Skeletal muscle tissue (tissue), 4 donors: ENCODE measurements around the gene SAMD13. TPM values are rescaled to one million over a fixed set of nuclear protein-coding genes. Genes with fewer than 3 reads are reported as not detected.

Source experiments
- H3K27ac ChIP-seq: one replicate; pipeline ENCODE4 v1.7.0; 2013; ENCODE audit warnings: mild to moderate bottlenecking, low read depth, low read length, inconsistent platforms
- H3K27me3 ChIP-seq, 3 donors: one replicate each; pipeline ENCODE4 v1.7.0; 2013; ENCODE audit warnings: low read length in 3 of 3; ENCODE audit not compliant: control insufficient read depth in 3 of 3, insufficient read depth in 3 of 3
- H3K36me3 ChIP-seq, 3 donors: one replicate each; pipeline ENCODE4 v1.7.0; 2013; ENCODE audit warnings: low read length in 3 of 3; ENCODE audit not compliant: control insufficient read depth in 3 of 3, insufficient read depth in 3 of 3
- H3K4me1 ChIP-seq, 3 donors: one replicate each; pipeline ENCODE4 v1.7.0; 2013; ENCODE audit warnings: low read length in 3 of 3, mild to moderate bottlenecking in 3 of 3; ENCODE audit not compliant: control insufficient read depth in 3 of 3, insufficient read depth in 3 of 3
- H3K4me3 ChIP-seq, 3 donors: one replicate each; pipeline ENCODE4 v1.7.0; 2013; ENCODE audit warnings: low read length in 3 of 3
- H3K9ac ChIP-seq, 3 donors: one replicate each; pipeline ENCODE4 v1.7.0; 2013; ENCODE audit warnings: low read length in 3 of 3, mild to moderate bottlenecking in 3 of 3, moderate library complexity in 2 of 3, low read depth in 1 of 3
- H3K9me3 ChIP-seq, 3 donors: one replicate each; pipeline ENCODE4 v1.7.0; 2013; ENCODE audit warnings: low read length in 3 of 3; ENCODE audit not compliant: control insufficient read depth in 3 of 3
- total RNA-seq: library from RNA; depleted of rRNA; stranded (reverse); fragments of >200 nt; gene quantifications from one replicate; pipeline ENCODE4 v1.2.3, GENCODE V29; 2014
- donor health status: Osteomylitis.

Gene SAMD13
- total RNA-seq, 1 donor from 2014 or later, result 13.0 TPM

DNA sequence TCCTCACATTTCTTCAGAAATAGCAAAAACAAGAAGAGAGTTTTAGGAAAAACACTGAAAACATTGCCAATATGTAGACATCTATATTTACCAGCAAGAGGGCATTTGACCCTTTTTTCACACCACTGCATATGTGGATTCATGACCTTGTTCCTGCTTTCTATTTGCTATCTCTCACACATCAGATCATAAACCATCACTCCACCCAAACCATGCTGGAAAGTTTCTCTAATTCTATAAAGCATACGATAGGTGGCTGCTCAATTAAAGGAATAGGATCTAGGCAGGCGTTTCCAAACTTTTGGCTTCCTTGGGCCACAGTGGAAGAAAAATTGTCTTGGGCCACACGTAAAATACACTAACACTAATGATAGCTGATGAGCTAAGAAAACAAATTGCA, 35.6 kb upstream of the SAMD13 start:
- Histone ChIP-seq H3K4me3 (no peak overlapping the region), H3K4me1 (no peaks in the 10 kb centered on the region), H3K27ac (no peak overlapping the region), H3K27me3 (no peaks in the 10 kb centered on the region), H3K9ac (no peak overlapping the region), H3K9me3 (no peaks in the 10 kb centered on the region), H3K36me3 (no peaks in the 10 kb centered on the region)

- no peaks in the 10 kb centered on the region for H3K9me3 ChIP-seq
- H3K4me1 ChIP-seq, result no peaks in the 10 kb centered on the region
- H3K27ac ChIP-seq, result no peak overlapping the region
- no peak overlapping the region for H3K9ac ChIP-seq
- H3K4me3 ChIP-seq, result no peak overlapping the region
- H3K27me3 ChIP-seq, result no peaks in the 10 kb centered on the region
- no peaks in the 10 kb centered on the region for H3K36me3 ChIP-seq
Observed at GRCh38 chr1:84266748-84267147, 34.8 kb upstream of the SAMD13 start.

DNA sequence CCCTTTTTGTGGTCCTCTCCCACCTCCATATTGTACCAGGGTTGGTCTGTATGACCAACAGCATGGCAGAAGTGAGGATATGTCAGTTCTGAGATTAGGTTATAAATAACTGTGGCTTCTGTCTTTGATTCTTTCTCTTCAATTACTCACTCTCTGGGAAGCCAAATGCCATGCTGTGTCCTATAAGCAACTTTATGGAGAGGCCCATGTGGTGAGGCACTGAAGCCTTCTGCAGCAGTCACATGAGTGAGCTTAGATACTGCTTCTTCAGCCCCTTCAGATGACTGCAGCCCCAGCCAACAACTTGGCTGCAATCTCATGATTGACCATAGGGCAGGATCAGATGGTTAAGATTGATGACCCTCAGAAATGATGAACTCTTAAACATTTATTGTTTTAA, 34.0 kb upstream of the SAMD13 start:
- H3K4me3 ChIP-seq, result no peak overlapping the region
- no peak overlapping the region for H3K9ac ChIP-seq
- H3K36me3 ChIP-seq, result no peaks in the 10 kb centered on the region
- no peaks in the 10 kb centered on the region for H3K27me3 ChIP-seq
- no peaks in the 10 kb centered on the region for H3K9me3 ChIP-seq
- no peaks in the 10 kb centered on the region for H3K4me1 ChIP-seq
- no peak overlapping the region for H3K27ac ChIP-seq

GRCh38 chr1:84268346-84268745, 33.2 kb upstream of the SAMD13 start:
- no peak overlapping the region for H3K9ac ChIP-seq

GRCh38 chr1:84269306-84269705, 32.2 kb upstream of the SAMD13 start:
- no peaks in the 10 kb centered on the region for H3K9me3 ChIP-seq
- no peaks in the 10 kb centered on the region for H3K4me1 ChIP-seq
- no peak overlapping the region for H3K9ac ChIP-seq
- no peak overlapping the region for H3K27ac ChIP-seq
- H3K4me3 ChIP-seq, result no peak overlapping the region
- H3K36me3 ChIP-seq, result no peaks in the 10 kb centered on the region
- no peaks in the 10 kb centered on the region for H3K27me3 ChIP-seq

More at GRCh38 chr1:84268346-84268745, 33.2 kb upstream of the SAMD13 start:
- Histone ChIP-seq H3K27me3 (no peaks in the 10 kb centered on the region), H3K27ac (no peak overlapping the region), H3K4me1 (no peaks in the 10 kb centered on the region), H3K9me3 (no peaks in the 10 kb centered on the region), H3K4me3 (no peak overlapping the region), H3K36me3 (no peaks in the 10 kb centered on the region)

DNA sequence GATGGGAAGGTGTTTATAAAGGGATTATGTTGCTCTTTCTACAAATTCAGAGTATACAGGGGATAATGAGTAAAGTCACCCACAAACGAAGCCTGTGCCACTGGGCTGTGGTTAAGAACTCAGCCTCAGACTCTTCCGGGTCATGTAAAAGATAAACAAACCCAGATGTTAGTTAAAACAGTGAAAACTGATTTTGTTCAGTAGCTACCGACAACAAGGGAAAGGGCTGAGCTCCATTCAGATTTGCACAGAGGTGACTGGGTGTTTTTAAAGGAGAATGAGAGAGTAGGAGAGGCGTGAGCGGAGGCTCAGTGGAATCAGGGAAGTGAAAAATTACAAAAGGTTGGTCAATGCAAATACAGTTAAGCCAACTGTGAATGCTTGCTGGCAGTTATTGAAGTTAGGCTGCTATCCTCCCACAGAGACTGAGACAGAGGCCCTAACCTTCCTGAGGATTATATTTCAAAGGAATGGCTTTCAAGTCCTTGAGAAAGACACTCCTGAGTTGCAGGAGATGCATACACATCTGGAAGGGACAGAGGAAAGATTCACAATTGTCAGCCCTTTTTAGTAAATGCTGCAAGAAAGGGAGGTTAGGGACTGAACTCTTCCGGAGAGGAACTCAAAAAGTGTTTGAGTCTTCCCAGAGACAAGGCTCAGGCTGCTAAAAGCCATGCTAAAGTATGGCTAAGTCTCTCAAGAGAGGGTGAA, 29.9 kb upstream of the SAMD13 start:
- H3K27me3 ChIP-seq, result no peaks in the 10 kb centered on the region
- no peak overlapping the region for H3K9ac ChIP-seq
- no peaks in the 10 kb centered on the region for H3K36me3 ChIP-seq
- H3K4me1 ChIP-seq, result no peaks in the 10 kb centered on the region
- no peak overlapping the region for H3K4me3 ChIP-seq
- no peaks in the 10 kb centered on the region for H3K9me3 ChIP-seq
- no peak overlapping the region for H3K27ac ChIP-seq

DNA sequence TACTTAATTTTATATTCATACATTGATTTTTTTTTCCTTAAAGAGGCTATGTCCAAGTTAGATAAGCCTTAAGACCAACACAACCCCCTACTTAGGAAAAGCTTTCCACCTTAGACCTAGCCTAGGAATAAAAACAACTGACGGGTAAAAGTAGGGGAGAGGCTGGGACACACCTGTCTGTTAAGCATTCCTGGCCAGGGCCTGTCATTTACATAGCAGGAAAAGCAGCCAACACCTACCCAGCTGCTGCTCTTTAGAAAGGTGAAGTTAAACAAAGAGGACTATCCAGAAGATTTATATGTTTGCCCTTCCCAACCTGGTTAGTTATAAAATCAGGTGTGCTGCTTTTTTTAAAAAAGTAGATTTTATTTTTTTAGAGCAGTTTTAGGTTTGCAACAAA, 29.1 kb upstream of the SAMD13 start:
- H3K27me3 ChIP-seq, result no peaks in the 10 kb centered on the region
- H3K27ac ChIP-seq, result no peak overlapping the region
- no peaks in the 10 kb centered on the region for H3K9me3 ChIP-seq
- no peak overlapping the region for H3K9ac ChIP-seq
- H3K4me1 ChIP-seq, result no peaks in the 10 kb centered on the region
- no peaks in the 10 kb centered on the region for H3K36me3 ChIP-seq
- H3K4me3 ChIP-seq, result no peak overlapping the region

- H3K9ac ChIP-seq, result no peak overlapping the region
- H3K27me3 ChIP-seq, result no peaks in the 10 kb centered on the region
- no peak overlapping the region for H3K4me3 ChIP-seq
- no peak overlapping the region for H3K27ac ChIP-seq
- no peaks in the 10 kb centered on the region for H3K9me3 ChIP-seq
- H3K36me3 ChIP-seq, result no peaks in the 10 kb centered on the region
- no peaks in the 10 kb centered on the region for H3K4me1 ChIP-seq
Observed at GRCh38 chr1:84277343-84278059, 24.0 kb upstream of the SAMD13 start.

GRCh38 chr1:84278905-84279304, 22.6 kb upstream of the SAMD13 start:
- Histone ChIP-seq H3K36me3 (no peaks in the 10 kb centered on the region), H3K27me3 (no peaks in the 10 kb centered on the region)

DNA sequence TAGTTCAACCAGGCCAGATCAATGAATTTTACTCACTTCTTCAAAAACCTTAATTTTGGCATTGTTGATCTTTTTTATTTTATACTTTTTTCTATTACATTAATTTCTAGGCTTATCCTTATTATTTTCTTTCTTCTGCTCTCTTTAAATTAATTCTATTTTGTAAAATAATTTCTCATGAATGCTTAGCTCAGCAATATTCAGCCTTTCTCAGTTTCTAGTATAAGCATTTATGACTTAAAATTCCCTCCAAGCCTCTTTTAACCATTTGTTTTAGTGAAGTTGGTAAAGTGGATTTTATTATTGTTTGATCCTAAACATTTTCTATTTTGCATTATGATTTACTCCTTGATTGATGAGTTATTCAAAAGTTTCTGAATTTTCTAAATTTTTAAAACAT, 20.6 kb upstream of the SAMD13 start:
- H3K4me3 ChIP-seq, result no peak overlapping the region
- no peaks in the 10 kb centered on the region for H3K4me1 ChIP-seq
- no peak overlapping the region for H3K27ac ChIP-seq
- H3K27me3 ChIP-seq, result no peaks in the 10 kb centered on the region
- no peak overlapping the region for H3K9ac ChIP-seq
- no peaks in the 10 kb centered on the region for H3K36me3 ChIP-seq
- no peaks in the 10 kb centered on the region for H3K9me3 ChIP-seq

More at GRCh38 chr1:84278905-84279304, 22.6 kb upstream of the SAMD13 start:
- Histone ChIP-seq H3K4me1 (no peaks in the 10 kb centered on the region), H3K9me3 (no peaks in the 10 kb centered on the region), H3K27ac (no peak overlapping the region), H3K9ac (no peak overlapping the region), H3K4me3 (no peak overlapping the region)
